ENCODE measurements around the gene CNTROB. TPM values are rescaled to one million over a fixed set of nuclear protein-coding genes. Genes with fewer than 3 reads are reported as not detected.

Gene CNTROB
- total and polyA plus RNA-seq, 2 of the 4 experiments (the other 2 are of a cell fraction) = 12.7 to 26.4 TPM

- no peak overlapping the region for H2BK20ac ChIP-seq (ENCODE audit: low read depth, low read length)
- H3K23ac ChIP-seq (ENCODE audit: low read depth, low read length) = no peak overlapping the region
- no peak overlapping the region for H4K8ac ChIP-seq (ENCODE audit: low read depth in 2 of 2, low read length in 2 of 2)
- H3K36me3 ChIP-seq (ENCODE audit: control insufficient read depth, insufficient read depth, low read length) = no peaks in the 10 kb centered on the region
- peaks cover 4% of the 10 kb centered on the region for H3K27me3 ChIP-seq (ENCODE audit: control insufficient read depth, insufficient read depth, low read length)
- H3K14ac ChIP-seq (replicated peaks; ENCODE audit: low read depth, low read length) = no peak overlapping the region
- H2BK15ac ChIP-seq (ENCODE audit: low read depth, low read length) = no peak overlapping the region
- H3K18ac ChIP-seq (ENCODE audit: low read depth, low read length) = no peak overlapping the region
- H3K9me3 ChIP-seq (ENCODE audit: control insufficient read depth, insufficient read depth, low read length) = no peaks in the 10 kb centered on the region
- in situ Hi-C loops (cut with MboI; ENCODE audit: low sequenced_read_pairs) = no loop called here
- H2AK5ac ChIP-seq (ENCODE audit: low read depth, low read length) = no peak overlapping the region
- H3K9me1 ChIP-seq (ENCODE audit: insufficient read depth, low read length) = no peaks in the 10 kb centered on the region
- H4K5ac ChIP-seq (ENCODE audit: low read depth, low read length) = no peak overlapping the region
- ChIA-PET POLR2A (ENCODE audit: unreplicated experiment) (no interaction called here), CTCF (no interaction called here)
- H3K9ac ChIP-seq (ENCODE audit: low read depth, low read length) = no peak overlapping the region
- H3K27ac ChIP-seq (ENCODE audit: insufficient read depth, low read length) = no peak overlapping the region
- ATAC-seq (ENCODE audit: low read depth) = no peak
- BruUV-seq (replicated peaks) = no TSS peak
- no peak overlapping the region for H3K4ac ChIP-seq (ENCODE audit: low read depth, low read length)
- intact Hi-C loops (cut with micrococcal nuclease) = no loop called here
- peak; percentile 12 for DNase-seq
- no peaks in the 10 kb centered on the region for H3K79me1 ChIP-seq (ENCODE audit: low read depth in 1 of 2, low read length in 2 of 2)
- H2AFZ ChIP-seq (replicated peaks; ENCODE audit: low read length, poor library complexity) = no peak overlapping the region
- H4K20me1 ChIP-seq (ENCODE audit: insufficient read depth, low read length) = no peaks in the 10 kb centered on the region
- no peak overlapping the region for H4K91ac ChIP-seq (ENCODE audit: insufficient read depth, low read depth, low read length)
- no peak overlapping the region for H2BK5ac ChIP-seq (ENCODE audit: low read depth, low read length, poor library complexity, severe bottlenecking)
- no peak overlapping the region for H2AK9ac ChIP-seq (replicated peaks; ENCODE audit: low read depth, low read length, poor library complexity)
- TF ChIP-seq RAD21 (IDR thresholded peaks at IDR 0.05; ENCODE audit: low read length) = no peak
- no peak for TF ChIP-seq RFX5 (IDR thresholded peaks at IDR 0.05; ENCODE audit: low read depth, low read length)
- no peak for TF ChIP-seq RCOR1 (IDR thresholded peaks at IDR 0.05; ENCODE audit: insufficient replicate concordance, low read length)
- TF ChIP-seq MAFK (IDR thresholded peaks at IDR 0.05; ENCODE audit: low read depth, low read length) = peak; percentile 30; the same call in 1 of the 2 replicates
- TF ChIP-seq CEBPB (IDR thresholded peaks at IDR 0.05; ENCODE audit: low read depth, low read length) = no peak
- H3K4me2 ChIP-seq (ENCODE audit: low read depth, low read length) = no peak overlapping the region
- dilution Hi-C loops (cut with HindIII; ENCODE audit: low sequenced_read_pairs, unreplicated experiment) = no loop called here
- WGBS, 2 experiments (ENCODE audit: extremely low coverage in 2 of 2, insufficient read length in 1 of 2) = 70% methylated on average over 2 of the region's 11 CpGs; no CpG with 5 or more reads in 1 of the 2 experiments
- no peak overlapping the region for H3K56ac ChIP-seq (ENCODE audit: extremely low read depth, insufficient read depth, low read length)
- H3K4me3 ChIP-seq (ENCODE audit: insufficient read depth, low read depth, low read length) = no peak overlapping the region
- no peak overlapping the region for H2BK120ac ChIP-seq (ENCODE audit: low read depth, low read length)
- no peaks in the 10 kb centered on the region for H3K4me1 ChIP-seq (ENCODE audit: control insufficient read depth, insufficient read depth, low read length)
Observed at GRCh38 chr17:7956228-7956965, 24.4 kb downstream of the CNTROB start.
